OCI-LY3 (cell line): ENCODE data around the gene C9orf85.

Source experiments
- H2AFZ ChIP-seq: fragments of 200-600, 300-600 bp; shearing (Covaris generic); 2 replicates; pipeline ENCODE4 v1.6.0; 2014; ENCODE audit warnings: antibody characterized with exemption, low read depth, low read length
- H3K27ac ChIP-seq: fragments of 200-600, 300-600 bp; sonication (generic); 2 replicates; pipeline ENCODE4 v1.5.1; 2014; ENCODE audit warnings: mild to moderate bottlenecking, low read length, moderate library complexity, mixed read lengths
- H3K27me3 ChIP-seq: fragments of 200-600, 300-600 bp; sonication (generic); 2 replicates; pipeline ENCODE4 v1.6.1; 2014; ENCODE audit warnings: low read depth, low read length, mixed read lengths
- H3K36me3 ChIP-seq: fragments of 200-600, 300-600 bp; sonication (generic); replicated peaks from 2 replicates; pipeline ENCODE3; 2014; ENCODE audit warnings: low read depth, low read length, mixed read lengths
- H3K4me1 ChIP-seq: fragments of 300-600, 200-600 bp; sonication (generic); 2 replicates; pipeline ENCODE4 v1.6.1; 2014; ENCODE audit warnings: low read length, mixed read lengths
- H3K4me2 ChIP-seq: fragments of 200-600, 300-600 bp; sonication (generic); 2 replicates; pipeline ENCODE4 v1.6.1; 2014; ENCODE audit warnings: low read length, mixed read lengths
- H3K4me3 ChIP-seq: fragments of 300-600, 200-600 bp; sonication (generic); 2 replicates; pipeline ENCODE4 v1.5.1; 2014; ENCODE audit warnings: antibody characterized with exemption, mild to moderate bottlenecking, low read length, moderate library complexity
- H3K79me2 ChIP-seq: fragments of 300-600, 200-600 bp; shearing (Covaris generic); 2 replicates; pipeline ENCODE4 v1.6.1; 2014; ENCODE audit warnings: mild to moderate bottlenecking, low read length, mixed read lengths
- H3K9ac ChIP-seq: fragments of 300-600, 200-600 bp; shearing (Covaris generic); 2 replicates; pipeline ENCODE4 v1.6.0; 2014; ENCODE audit warnings: mild to moderate bottlenecking, low read length, moderate library complexity
- H3K9me3 ChIP-seq: fragments of 200-600, 300-600 bp; shearing (Covaris generic); 2 replicates; pipeline ENCODE4 v1.6.1; 2014; ENCODE audit warnings: low read length, mixed read lengths; ENCODE audit not compliant: insufficient read depth
- H4K20me1 ChIP-seq: fragments of 200-600, 300-600 bp; sonication (generic); 2 replicates; pipeline ENCODE4 v1.6.1; 2016; ENCODE audit warnings: low read length, mixed read lengths; ENCODE audit not compliant: insufficient read depth
- EZH2phosphoT487 ChIP-seq: fragments of 200-600 bp; shearing (Covaris generic); IDR thresholded peaks from 2 replicates; pipeline ENCODE4 v1.6.1; 2018; ENCODE audit warnings: antibody characterized with exemption, mixed run types, low read depth
- TF ChIP-seq, protein P1 (sequence below): fragments of 200-600, 300-600 bp; sonication (generic); IDR thresholded peaks from 2 replicates; pipeline ENCODE4 v1.5.1; 2014; ENCODE audit warnings: antibody characterized with exemption, low read length, low read depth

Gene C9orf85

DNA sequence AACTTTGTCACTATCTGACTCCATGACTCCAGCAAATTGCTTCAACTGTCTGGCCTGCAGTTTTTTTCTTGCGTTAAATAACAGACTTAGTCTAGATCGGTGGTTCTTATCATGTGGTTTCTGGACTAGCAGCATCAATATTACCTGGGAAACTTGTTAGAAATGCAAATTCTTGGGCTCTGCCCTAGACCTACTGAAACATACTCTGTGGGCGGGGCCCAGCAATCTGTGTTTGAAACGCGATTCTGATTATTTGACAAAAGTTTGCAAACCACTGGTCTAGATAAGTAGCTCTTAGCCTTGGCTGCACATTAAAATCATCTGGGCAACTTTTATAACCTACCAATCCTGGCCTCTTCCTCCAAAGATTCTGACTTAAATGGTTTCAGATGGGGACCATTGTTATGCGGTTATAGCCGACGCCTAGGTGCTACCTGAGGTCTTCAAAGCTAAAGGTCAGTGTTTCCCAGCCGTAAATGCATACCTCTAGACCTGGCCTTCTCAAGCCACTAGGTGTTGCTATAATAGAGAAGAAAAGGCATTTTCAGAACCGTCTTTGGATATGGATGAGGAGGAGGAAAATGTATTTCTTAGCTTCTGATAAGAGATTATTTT, 74.0 kb downstream of the C9orf85 start:
- Histone ChIP-seq H3K79me2 (no peaks in the 10 kb centered on the region), H4K20me1 (no peaks in the 10 kb centered on the region), H3K4me3 (no peak overlapping the region), H3K27me3 (no peaks in the 10 kb centered on the region), H2AFZ (no peak overlapping the region), H3K4me2 (no peak overlapping the region), H3K27ac (no peak overlapping the region), H3K36me3 (no peaks in the 10 kb centered on the region), H3K9ac (no peak overlapping the region), H3K9me3 (no peaks in the 10 kb centered on the region), H3K4me1 (no peaks in the 10 kb centered on the region)
- no peak for TF ChIP-seq EZH2phosphoT487
- TF ChIP-seq, protein P1, sequence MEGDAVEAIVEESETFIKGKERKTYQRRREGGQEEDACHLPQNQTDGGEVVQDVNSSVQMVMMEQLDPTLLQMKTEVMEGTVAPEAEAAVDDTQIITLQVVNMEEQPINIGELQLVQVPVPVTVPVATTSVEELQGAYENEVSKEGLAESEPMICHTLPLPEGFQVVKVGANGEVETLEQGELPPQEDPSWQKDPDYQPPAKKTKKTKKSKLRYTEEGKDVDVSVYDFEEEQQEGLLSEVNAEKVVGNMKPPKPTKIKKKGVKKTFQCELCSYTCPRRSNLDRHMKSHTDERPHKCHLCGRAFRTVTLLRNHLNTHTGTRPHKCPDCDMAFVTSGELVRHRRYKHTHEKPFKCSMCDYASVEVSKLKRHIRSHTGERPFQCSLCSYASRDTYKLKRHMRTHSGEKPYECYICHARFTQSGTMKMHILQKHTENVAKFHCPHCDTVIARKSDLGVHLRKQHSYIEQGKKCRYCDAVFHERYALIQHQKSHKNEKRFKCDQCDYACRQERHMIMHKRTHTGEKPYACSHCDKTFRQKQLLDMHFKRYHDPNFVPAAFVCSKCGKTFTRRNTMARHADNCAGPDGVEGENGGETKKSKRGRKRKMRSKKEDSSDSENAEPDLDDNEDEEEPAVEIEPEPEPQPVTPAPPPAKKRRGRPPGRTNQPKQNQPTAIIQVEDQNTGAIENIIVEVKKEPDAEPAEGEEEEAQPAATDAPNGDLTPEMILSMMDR, result no peak

DNA sequence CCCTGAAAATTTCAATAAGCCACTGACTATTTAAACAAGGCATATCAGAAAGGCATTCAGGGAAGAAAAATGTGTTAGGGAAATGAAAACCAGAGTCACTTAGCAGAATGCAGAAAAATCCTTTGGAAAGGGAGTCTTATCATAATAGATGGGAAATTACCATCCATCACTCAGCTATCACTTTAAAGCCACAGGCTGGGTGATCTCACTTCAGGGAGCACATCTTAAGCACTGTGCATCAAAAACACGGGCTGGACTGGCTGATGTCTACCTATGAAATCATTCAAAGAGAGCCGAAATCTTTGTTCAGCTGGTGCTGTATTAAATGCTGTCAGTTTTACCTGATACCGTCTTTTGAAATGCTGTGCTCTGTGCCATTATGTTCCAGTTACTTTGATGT, 75.5 kb downstream of the C9orf85 start:
- H3K36me3 ChIP-seq, result no peaks in the 10 kb centered on the region
- no peaks in the 10 kb centered on the region for H3K27me3 ChIP-seq
- H3K4me2 ChIP-seq, result no peak overlapping the region
- no peak overlapping the region for H3K9ac ChIP-seq
- no peak overlapping the region for H3K4me3 ChIP-seq
- H3K9me3 ChIP-seq, result no peaks in the 10 kb centered on the region
- H3K4me1 ChIP-seq, result no peaks in the 10 kb centered on the region
- H3K27ac ChIP-seq, result no peak overlapping the region
- no peak for TF ChIP-seq EZH2phosphoT487
- TF ChIP-seq, protein P1, result no peak
- H3K79me2 ChIP-seq, result no peaks in the 10 kb centered on the region
- H4K20me1 ChIP-seq, result no peaks in the 10 kb centered on the region
- H2AFZ ChIP-seq, result no peak overlapping the region

DNA sequence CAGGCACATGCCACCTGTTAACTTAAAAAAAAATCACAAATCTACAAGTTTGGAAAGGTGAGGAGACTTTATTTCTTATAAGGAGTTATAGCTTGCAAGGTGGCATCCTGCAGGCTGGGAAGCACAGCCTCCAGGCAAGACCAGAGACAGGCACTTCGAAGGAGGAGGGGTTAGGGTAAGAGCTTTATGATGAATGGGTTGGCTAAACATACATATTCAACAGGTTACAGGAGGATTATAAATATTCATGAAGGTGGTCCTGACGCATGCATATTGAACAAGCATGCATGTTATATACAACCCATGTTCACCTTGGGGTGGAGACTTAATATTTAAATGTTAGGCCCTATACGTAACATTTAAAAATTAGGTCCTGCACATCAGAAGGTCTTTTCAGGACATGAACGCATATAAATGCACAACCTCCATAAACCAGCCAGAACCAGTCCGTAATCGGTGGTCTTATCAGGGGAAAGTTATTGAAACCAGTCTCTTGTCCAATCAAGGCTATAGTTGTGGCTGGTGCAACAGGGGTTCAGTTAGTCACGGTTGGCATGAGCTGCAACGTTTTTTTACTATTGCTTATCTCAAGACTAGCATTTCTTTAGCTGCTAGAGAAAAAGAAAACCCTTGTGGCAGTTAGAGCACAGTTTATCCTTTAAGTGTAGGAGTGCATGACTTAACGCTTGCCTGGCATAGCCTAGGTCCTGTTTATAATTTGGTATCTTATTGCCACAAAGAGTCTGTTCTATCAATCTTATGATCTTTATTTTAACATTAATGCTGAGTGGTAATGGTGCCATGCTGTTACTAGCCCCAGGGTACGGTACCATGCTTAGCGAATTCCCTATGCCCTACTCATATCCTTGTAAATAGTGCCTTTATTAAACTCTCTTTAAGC, 76.3 kb downstream of the C9orf85 start:
- Histone ChIP-seq H3K4me3 (no peak overlapping the region), H3K27ac (no peak overlapping the region), H2AFZ (no peak overlapping the region), H3K9me3 (no peaks in the 10 kb centered on the region), H4K20me1 (no peaks in the 10 kb centered on the region), H3K27me3 (no peaks in the 10 kb centered on the region), H3K4me2 (no peak overlapping the region), H3K9ac (no peak overlapping the region), H3K79me2 (no peaks in the 10 kb centered on the region), H3K36me3 (no peaks in the 10 kb centered on the region), H3K4me1 (no peaks in the 10 kb centered on the region)
- TF ChIP-seq, protein P1, result no peak
- no peak for TF ChIP-seq EZH2phosphoT487

DNA sequence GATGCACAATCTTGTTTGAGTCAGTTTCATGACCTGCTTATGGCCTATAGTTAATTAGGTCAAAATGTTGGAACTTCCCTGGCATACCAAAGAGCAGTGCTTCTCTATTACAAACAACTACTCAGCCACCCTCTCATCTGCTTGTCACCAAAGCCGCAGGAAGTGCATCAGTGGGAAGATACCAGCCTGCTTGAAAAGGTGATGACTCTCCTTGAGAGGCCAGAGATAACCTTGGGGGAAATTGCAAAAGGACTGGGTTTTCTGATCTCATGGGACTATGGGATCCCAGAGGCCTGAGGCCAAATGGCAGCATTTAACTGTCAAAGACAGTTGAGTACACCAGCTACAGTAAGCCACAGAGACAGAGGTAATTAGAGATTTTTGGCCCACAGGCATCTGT, 79.0 kb downstream of the C9orf85 start:
- Histone ChIP-seq H3K4me2 (no peak overlapping the region), H3K36me3 (no peaks in the 10 kb centered on the region), H3K27me3 (no peaks in the 10 kb centered on the region), H2AFZ (no peak overlapping the region), H3K9ac (no peak overlapping the region), H4K20me1 (no peaks in the 10 kb centered on the region), H3K4me1 (no peaks in the 10 kb centered on the region), H3K27ac (no peak overlapping the region), H3K9me3 (no peaks in the 10 kb centered on the region), H3K79me2 (no peaks in the 10 kb centered on the region), H3K4me3 (no peak overlapping the region)
- TF ChIP-seq EZH2phosphoT487, result no peak
- TF ChIP-seq, protein P1, result no peak
